GM18526 (cell line): ENCODE measurements around the gene WDR90.
A peak's percentile ranks its signal among the peaks of the same experiment; 100 is the strongest.

ENCODE experiments used
- POLR2A ChIP-seq: IDR thresholded peaks from 3 replicates; pipeline ENCODE4 v1.6.1; 2011; ENCODE audit not compliant: insufficient read length; ENCODE audit errors: extremely low read depth

Gene WDR90

DNA sequence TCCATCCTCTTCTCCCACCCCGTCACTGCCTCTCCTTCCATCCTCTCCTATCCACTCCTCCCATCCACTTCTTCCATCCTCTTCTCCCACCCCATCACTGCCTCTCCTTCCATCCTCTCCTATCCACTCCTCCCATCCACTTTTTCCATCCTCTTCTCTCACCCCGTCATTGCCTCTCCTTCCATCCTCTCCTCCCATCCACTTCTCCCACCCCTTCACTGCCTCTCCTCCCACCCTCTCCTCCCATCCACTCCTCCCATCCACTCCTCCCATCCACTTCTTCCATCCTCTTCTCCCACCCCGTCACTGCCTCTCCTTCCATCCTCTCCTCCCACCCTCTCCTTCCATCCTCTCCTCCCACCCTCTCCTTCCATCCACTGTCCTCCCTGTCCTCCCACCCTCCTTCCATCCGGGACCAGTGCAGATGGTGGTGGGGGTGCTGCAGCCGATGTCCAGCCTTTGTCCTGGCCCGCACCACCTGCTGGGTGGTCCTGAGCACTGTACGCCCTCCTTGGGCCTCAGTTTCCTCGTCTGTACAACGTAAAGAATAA is 17.3 kb upstream of the WDR90 start:
- no peak for TF ChIP-seq POLR2A

DNA sequence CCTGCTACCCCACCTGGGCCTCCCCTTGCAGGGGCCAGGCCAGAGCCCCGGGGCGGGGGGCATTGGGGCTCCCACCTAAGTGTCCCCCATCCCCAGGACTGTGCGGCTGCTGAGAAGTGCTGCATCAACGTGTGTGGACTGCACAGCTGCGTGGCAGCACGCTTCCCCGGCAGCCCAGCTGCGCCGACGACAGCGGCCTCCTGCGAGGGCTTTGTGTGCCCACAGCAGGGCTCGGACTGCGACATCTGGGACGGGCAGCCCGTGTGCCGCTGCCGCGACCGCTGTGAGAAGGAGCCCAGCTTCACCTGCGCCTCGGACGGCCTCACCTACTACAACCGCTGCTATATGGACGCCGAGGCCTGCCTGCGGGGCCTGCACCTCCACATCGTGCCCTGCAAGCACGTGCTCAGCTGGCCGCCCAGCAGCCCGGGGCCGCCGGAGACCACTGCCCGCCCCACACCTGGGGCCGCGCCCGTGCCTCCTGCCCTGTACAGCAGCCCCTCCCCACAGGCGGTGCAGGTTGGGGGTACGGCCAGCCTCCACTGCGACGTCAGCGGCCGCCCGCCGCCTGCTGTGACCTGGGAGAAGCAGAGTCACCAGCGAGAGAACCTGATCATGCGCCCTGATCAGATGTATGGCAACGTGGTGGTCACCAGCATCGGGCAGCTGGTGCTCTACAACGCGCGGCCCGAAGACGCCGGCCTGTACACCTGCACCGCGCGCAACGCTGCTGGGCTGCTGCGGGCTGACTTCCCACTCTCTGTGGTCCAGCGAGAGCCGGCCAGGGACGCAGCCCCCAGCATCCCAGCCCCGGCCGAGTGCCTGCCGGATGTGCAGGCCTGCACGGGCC is 16.5 kb upstream of the WDR90 start:
- TF ChIP-seq POLR2A: no peak

- no peak for TF ChIP-seq POLR2A
Measured at GRCh38 chr16:633336-634050, 15.7 kb upstream of the WDR90 start.

GRCh38 chr16:634051-634670 is 15.0 kb upstream of the WDR90 start:
- no peak for TF ChIP-seq POLR2A

GRCh38 chr16:634996-635395 is 14.2 kb upstream of the WDR90 start:
- TF ChIP-seq POLR2A: no peak

GRCh38 chr16:635573-636205 is 13.5 kb upstream of the WDR90 start:
- TF ChIP-seq POLR2A: no peak

GRCh38 chr16:636206-637080 is 12.7 kb upstream of the WDR90 start, which contains the start of gene METTL26:
TSS of gene METTL26 (minus strand) at chr16:636305. CDS start at chr16:636290, 15 bp downstream.
- TF ChIP-seq POLR2A: peak; percentile 77

GRCh38 chr16:637081-638018 is 11.8 kb upstream of the WDR90 start:
- TF ChIP-seq POLR2A: no peak

- no peak for TF ChIP-seq POLR2A
Measured at GRCh38 chr16:638034-638543, 11.1 kb upstream of the WDR90 start.

DNA sequence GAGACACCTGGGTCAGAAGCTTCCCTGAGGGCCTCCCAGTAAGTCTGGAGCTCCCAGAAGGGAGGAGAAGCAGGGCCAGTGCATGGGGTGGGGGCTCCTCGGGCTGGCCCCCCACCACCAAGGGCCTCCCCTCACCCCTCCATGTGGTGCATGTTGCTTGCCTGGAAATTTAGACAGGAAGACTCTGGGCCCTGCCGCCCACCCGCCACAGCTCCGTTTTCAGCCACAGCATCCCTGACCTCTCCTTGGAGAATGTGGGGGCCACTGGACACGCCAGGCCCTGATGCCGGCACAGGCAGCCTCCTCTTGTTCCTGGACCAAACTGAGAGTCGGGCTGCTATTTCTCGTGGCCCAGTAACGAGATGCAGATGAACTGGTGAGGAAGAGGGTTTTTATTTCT is 10.3 kb upstream of the WDR90 start:
- TF ChIP-seq POLR2A: no peak

- TF ChIP-seq POLR2A: no peak
Measured at GRCh38 chr16:640614-641013, 8.6 kb upstream of the WDR90 start.

DNA sequence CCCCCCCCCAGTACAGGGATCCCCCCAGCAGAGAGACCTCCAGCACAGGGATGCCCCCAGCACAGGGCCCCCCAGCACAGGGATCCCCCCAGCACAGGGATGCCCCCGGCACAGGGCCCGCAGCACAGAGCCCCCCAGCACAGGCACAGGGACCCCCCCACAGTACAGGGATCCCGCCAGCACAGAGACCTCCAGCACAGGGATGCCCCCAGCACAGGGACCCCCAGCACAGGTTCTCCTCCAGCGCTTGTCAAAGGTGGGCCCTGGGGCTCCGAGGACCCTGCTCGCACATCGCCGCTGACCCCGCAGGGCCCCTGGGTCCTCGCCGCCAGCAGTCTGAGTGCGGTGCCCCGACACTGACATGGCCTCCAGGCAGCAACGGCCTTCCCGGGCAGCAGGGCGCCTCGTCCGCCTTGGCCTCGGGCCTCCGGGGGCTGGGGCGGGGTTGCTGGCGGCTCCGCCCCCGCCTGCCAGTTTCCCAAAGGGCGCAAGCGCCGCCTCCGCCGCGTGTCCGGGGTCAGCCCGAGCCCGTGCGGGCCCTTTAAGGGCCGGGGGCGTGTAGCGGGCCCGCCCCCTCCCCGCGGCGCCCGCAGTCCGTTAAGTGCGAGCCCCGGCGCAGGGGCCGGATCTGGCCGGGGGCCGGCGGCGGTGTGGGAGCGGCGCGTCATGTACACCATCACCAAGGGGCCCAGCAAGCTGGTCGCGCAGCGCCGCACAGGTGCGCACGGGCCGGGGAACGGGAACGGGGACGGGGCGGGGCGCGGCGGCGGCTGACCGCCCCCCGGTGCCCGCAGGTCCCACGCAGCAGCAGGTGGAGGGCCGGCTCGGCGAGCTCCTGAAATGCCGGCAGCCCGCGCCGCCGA is 7.6 kb upstream of the WDR90 start, which contains the start of gene MCRIP2:
Gene MCRIP2 (plus strand): TSS at position 503 of the 863 bp plus-strand sequence. CDS start 164 bp downstream, at position 667.
- peak; percentile 76 for TF ChIP-seq POLR2A
